Mesodermal cell (in vitro differentiated cells): Measurements from ENCODE around the gene NUTM2A. TPM values are rescaled to one million over a fixed set of nuclear protein-coding genes. Genes with fewer than 3 reads are reported as not detected.
A peak's percentile ranks its signal among the peaks of the same experiment; 100 is the strongest.
"Not testable (repeated sequence)": the region's sequence is repeated elsewhere in the genome, so short reads cannot be mapped to it uniquely, and the experiment has no call there.

Source experiments
- H3K27ac ChIP-seq: 2 replicates; pipeline ENCODE4 v1.7.0; 2013; ENCODE audit warnings: mild to moderate bottlenecking, low read depth, low read length, moderate library complexity; ENCODE audit not compliant: severe bottlenecking
- H3K36me3 ChIP-seq: 2 replicates; pipeline ENCODE4 v1.7.1; 2013; ENCODE audit warnings: mild to moderate bottlenecking, low read length, moderate library complexity; ENCODE audit not compliant: control insufficient read depth, insufficient read depth
- H3K4me1 ChIP-seq: one replicate; pipeline ENCODE4 v1.7.1; 2013; ENCODE audit warnings: mild to moderate bottlenecking, low read length; ENCODE audit not compliant: insufficient read depth, control insufficient read depth, poor library complexity, severe bottlenecking
- H3K4me3 ChIP-seq: 2 replicates; pipeline ENCODE4 v1.7.0; 2013; ENCODE audit warnings: low read length, control low read depth, mild to moderate bottlenecking; ENCODE audit not compliant: insufficient read depth, poor library complexity, severe bottlenecking; ENCODE audit errors: extremely low read depth
- H3K9me3 ChIP-seq: 2 replicates; pipeline ENCODE4 v1.7.1; 2013; ENCODE audit warnings: mild to moderate bottlenecking, low read length, moderate library complexity; ENCODE audit not compliant: control insufficient read depth
- WGBS, 2 experiments: methylation state at CpG; one replicate each; pipeline ENCODE4 v1.1.5; 2013; ENCODE audit warnings: missing lambda C conversion rate in 2 of 2; ENCODE audit not compliant: insufficient coverage in 2 of 2; 5-methylcytosine and 5-hydroxymethylcytosine counted together
- polyA plus RNA-seq, 2 experiments: library from polyadenylated mRNA; stranded (reverse); fragments of 50-300 nt; gene quantifications; one replicate each; pipeline ENCODE4 v1.2.3, GENCODE V29; 2013

NUTM2A gene
- 1.2 TPM for polyA plus RNA-seq (2013, experiment 1 of 2)
- 1.0 TPM for polyA plus RNA-seq (2013, experiment 2 of 2)

GRCh38 chr10:87225148-87225547 is at the start of gene NUTM2A:
NUTM2A (plus strand) TSS chr10:87225448; CDS start chr10:87225831, 383 bp downstream.
- not testable (repeated sequence) for H3K4me3 ChIP-seq, H3K4me1 ChIP-seq, H3K27ac ChIP-seq, H3K36me3 ChIP-seq, H3K9me3 ChIP-seq
- WGBS, 2 experiments = no CpG with 5 or more reads among the region's 3 CpGs

GRCh38 chr10:87177587-87177986 is 47.7 kb upstream of the NUTM2A start:
- H3K36me3 ChIP-seq = peaks cover 12% of the 10 kb centered on the region
- not testable (repeated sequence) for H3K4me1 ChIP-seq, H3K27ac ChIP-seq, H3K4me3 ChIP-seq, H3K9me3 ChIP-seq
- no CpG with 5 or more reads among the region's 3 CpGs for WGBS, 2 experiments

- not testable (repeated sequence) for H3K27ac ChIP-seq, H3K4me3 ChIP-seq, H3K9me3 ChIP-seq, H3K4me1 ChIP-seq
- peaks cover 21% of the 10 kb centered on the region for H3K36me3 ChIP-seq
- WGBS, 2 experiments = 83 to 95% methylated on average over 4 to 5 of the region's 6 CpGs
Observed at GRCh38 chr10:87184421-87184820, 40.8 kb upstream of the NUTM2A start.

- H3K4me1 ChIP-seq, H3K9me3 ChIP-seq, H3K4me3 ChIP-seq, H3K27ac ChIP-seq: not testable (repeated sequence)
- WGBS, 2 experiments = no CpG with 5 or more reads among the region's 4 CpGs
- peaks cover 21% of the 10 kb centered on the region for H3K36me3 ChIP-seq
Observed at GRCh38 chr10:87186016-87186415, 39.2 kb upstream of the NUTM2A start.

- H3K9me3 ChIP-seq, H3K27ac ChIP-seq, H3K4me1 ChIP-seq, H3K4me3 ChIP-seq: not testable (repeated sequence)
- peaks cover 16% of the 10 kb centered on the region for H3K36me3 ChIP-seq
- WGBS, 2 experiments = no CpG with 5 or more reads among the region's 3 CpGs
Observed at GRCh38 chr10:87187573-87187972, 37.7 kb upstream of the NUTM2A start.

- H3K4me3 ChIP-seq, H3K27ac ChIP-seq, H3K9me3 ChIP-seq, H3K4me1 ChIP-seq: not testable (repeated sequence)
- WGBS, 2 experiments = 70 to 88% methylated on average over 1 to 2 of the region's 3 CpGs
- peaks cover 15% of the 10 kb centered on the region for H3K36me3 ChIP-seq
Observed at GRCh38 chr10:87191841-87192240, 33.4 kb upstream of the NUTM2A start.

GRCh38 chr10:87200924-87201323 is 24.3 kb upstream of the NUTM2A start:
- WGBS, 2 experiments = 98 to 100% methylated on average over 3 to 5 of the region's 6 CpGs
- H3K27ac ChIP-seq, H3K4me1 ChIP-seq, H3K4me3 ChIP-seq, H3K36me3 ChIP-seq, H3K9me3 ChIP-seq: not testable (repeated sequence)

GRCh38 chr10:87204801-87205200 is 20.4 kb upstream of the NUTM2A start:
- not testable (repeated sequence) for H3K9me3 ChIP-seq, H3K4me3 ChIP-seq, H3K36me3 ChIP-seq, H3K27ac ChIP-seq, H3K4me1 ChIP-seq
- WGBS, 2 experiments = no CpG with 5 or more reads among the region's 4 CpGs

- not testable (repeated sequence) for H3K9me3 ChIP-seq, H3K4me1 ChIP-seq, H3K27ac ChIP-seq, H3K4me3 ChIP-seq, H3K36me3 ChIP-seq
- 94 to 96% methylated on average over 3 to 4 of the region's 4 CpGs for WGBS, 2 experiments
Observed at GRCh38 chr10:87206922-87207321, 18.3 kb upstream of the NUTM2A start.

- H3K4me3 ChIP-seq, H3K4me1 ChIP-seq, H3K36me3 ChIP-seq, H3K27ac ChIP-seq, H3K9me3 ChIP-seq: not testable (repeated sequence)
- WGBS, 2 experiments = no CpG with 5 or more reads among the region's 5 CpGs
Observed at GRCh38 chr10:87210309-87210708, 14.9 kb upstream of the NUTM2A start.

GRCh38 chr10:87211848-87212247 is 13.4 kb upstream of the NUTM2A start:
- not testable (repeated sequence) for H3K4me1 ChIP-seq, H3K4me3 ChIP-seq, H3K36me3 ChIP-seq, H3K9me3 ChIP-seq
- WGBS, 2 experiments = 20 to 33% methylated on average over 1 of the region's 2 CpGs
- H3K27ac ChIP-seq = peak overlapping the region; percentile 81
